ENCODE measurements around the gene RTP3.

DNA sequence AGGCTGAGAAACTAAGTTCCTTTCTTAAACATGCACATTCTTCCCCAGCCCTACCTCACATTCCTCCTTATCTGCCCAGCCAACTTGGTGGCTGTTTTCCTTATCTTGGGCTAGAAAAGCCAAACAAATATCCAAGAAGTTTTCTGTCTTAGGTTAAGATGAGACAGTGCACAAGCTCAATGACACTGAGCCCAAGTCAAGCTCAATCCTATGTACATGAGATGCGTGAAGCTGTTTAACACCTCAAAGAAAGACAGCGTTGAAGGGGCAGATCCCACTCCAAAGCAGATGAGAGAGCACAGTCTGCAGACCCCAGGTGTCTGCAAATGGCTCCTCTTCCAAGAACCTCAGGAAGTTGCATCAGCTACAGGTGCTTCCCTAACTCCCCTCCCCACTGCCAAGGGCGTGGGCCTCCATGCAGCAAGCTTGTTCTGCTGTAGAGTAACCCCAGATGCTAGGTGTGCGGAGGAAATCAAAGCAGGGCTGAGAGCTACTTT is 51.7 kb downstream of the RTP3 start:
- TF ChIP-seq POLR2A (IDR thresholded peaks at IDR 0.05) = no peak
- TF ChIP-seq, protein P1, sequence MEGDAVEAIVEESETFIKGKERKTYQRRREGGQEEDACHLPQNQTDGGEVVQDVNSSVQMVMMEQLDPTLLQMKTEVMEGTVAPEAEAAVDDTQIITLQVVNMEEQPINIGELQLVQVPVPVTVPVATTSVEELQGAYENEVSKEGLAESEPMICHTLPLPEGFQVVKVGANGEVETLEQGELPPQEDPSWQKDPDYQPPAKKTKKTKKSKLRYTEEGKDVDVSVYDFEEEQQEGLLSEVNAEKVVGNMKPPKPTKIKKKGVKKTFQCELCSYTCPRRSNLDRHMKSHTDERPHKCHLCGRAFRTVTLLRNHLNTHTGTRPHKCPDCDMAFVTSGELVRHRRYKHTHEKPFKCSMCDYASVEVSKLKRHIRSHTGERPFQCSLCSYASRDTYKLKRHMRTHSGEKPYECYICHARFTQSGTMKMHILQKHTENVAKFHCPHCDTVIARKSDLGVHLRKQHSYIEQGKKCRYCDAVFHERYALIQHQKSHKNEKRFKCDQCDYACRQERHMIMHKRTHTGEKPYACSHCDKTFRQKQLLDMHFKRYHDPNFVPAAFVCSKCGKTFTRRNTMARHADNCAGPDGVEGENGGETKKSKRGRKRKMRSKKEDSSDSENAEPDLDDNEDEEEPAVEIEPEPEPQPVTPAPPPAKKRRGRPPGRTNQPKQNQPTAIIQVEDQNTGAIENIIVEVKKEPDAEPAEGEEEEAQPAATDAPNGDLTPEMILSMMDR (IDR thresholded peaks at IDR 0.05 in 8 of 11, conservative IDR thresholded peaks at IDR 0.05 in 3 of 11) = no peak

Data from spleen (tissue), 7 donors.